Vagina (tissue), 2 donors: ENCODE results near the gene HDDC3.

Experiments used
- POLR2A ChIP-seq, 2 donors: fragments of 450-650 bp; IDR thresholded peaks; one replicate each; pipeline ENCODE4 v1.6.1; 2017; ENCODE audit warnings: antibody characterized with exemption in 2 of 2, mild to moderate bottlenecking in 2 of 2, moderate library complexity in 2 of 2
- POLR2AphosphoS5 ChIP-seq, 2 donors: sonication (generic); formaldehyde crosslinking; IDR thresholded peaks; one replicate each; pipeline ENCODE4 v1.9.0; 2017; ENCODE audit warnings: antibody characterized with exemption in 2 of 2, mild to moderate bottlenecking in 2 of 2, low read depth in 1 of 2; ENCODE audit not compliant: insufficient read depth in 1 of 2
- TF ChIP-seq, protein P1 (sequence below), 3 experiments: fragments of 450-650 bp in 2 of 3; fragments of 200-600 bp in 1 of 3; sonication (generic) in 1 of 3; IDR thresholded peaks; one replicate each; pipeline ENCODE4 v1.5.1; 2017 to 2019; ENCODE audit warnings: antibody characterized with exemption in 3 of 3, mild to moderate bottlenecking in 2 of 3, moderate library complexity in 2 of 3

DNA sequence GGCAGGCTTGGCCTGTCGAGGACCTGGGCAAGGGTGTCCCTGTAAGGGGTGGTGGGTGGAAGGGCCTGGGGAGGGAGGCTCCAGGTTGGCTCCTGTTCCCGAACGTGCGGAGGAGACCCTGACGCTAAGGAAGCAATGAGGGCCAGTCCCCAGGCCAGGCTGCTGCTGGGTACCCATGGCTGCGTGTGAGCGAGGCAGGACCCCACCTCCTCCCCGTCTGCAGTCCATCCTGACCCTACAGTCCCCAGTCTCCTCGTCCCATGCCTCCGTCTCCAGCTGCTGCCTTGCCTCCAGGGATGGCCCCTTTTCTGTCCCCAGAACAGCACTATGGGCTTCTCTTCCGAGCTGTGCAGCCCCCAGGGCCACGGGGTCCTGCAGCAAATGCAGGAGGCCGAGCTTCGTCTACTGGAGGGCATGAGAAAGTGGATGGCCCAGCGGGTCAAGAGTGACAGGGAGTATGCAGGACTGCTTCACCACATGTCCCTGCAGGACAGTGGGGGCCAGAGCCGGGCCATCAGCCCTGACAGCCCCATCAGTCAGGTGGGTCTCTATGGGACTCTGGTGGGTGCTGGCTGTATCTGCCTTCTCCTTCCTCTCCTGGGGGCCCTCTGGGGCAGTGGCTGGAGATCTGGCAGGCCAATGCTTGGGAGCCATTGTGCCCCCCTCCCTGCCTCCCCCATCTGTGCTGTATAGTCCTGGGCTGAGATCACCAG lies 47.5 kb downstream of the HDDC3 start:
- TF ChIP-seq, protein P1, sequence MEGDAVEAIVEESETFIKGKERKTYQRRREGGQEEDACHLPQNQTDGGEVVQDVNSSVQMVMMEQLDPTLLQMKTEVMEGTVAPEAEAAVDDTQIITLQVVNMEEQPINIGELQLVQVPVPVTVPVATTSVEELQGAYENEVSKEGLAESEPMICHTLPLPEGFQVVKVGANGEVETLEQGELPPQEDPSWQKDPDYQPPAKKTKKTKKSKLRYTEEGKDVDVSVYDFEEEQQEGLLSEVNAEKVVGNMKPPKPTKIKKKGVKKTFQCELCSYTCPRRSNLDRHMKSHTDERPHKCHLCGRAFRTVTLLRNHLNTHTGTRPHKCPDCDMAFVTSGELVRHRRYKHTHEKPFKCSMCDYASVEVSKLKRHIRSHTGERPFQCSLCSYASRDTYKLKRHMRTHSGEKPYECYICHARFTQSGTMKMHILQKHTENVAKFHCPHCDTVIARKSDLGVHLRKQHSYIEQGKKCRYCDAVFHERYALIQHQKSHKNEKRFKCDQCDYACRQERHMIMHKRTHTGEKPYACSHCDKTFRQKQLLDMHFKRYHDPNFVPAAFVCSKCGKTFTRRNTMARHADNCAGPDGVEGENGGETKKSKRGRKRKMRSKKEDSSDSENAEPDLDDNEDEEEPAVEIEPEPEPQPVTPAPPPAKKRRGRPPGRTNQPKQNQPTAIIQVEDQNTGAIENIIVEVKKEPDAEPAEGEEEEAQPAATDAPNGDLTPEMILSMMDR (IDR thresholded peaks at IDR 0.05), result no peak
- TF ChIP-seq POLR2A (IDR thresholded peaks at IDR 0.05), result no peak
- peak in 1 of 2 donors; percentile 5 for TF ChIP-seq POLR2AphosphoS5 (IDR thresholded peaks at IDR 0.05; ENCODE audit: insufficient read depth in 1 of 2, low read depth in 1 of 2)
